Aorta (tissue), 5 donors: ENCODE data around the gene PRPF6. TPM values are rescaled to one million over a fixed set of nuclear protein-coding genes. Genes with fewer than 3 reads are reported as not detected.
"Not testable (repeated sequence)": the region's sequence is repeated elsewhere in the genome, so short reads cannot be mapped to it uniquely, and the experiment has no call there.

Experiments used
- ATAC-seq: fragments of 200-7000 bp; cut with Tn5 transposase; one replicate; pipeline ENCODE4 v1.9.1; 2022; ENCODE audit warnings: moderate library complexity; ENCODE audit not compliant: low FRiP score
- DNase-seq, 2 donors: peaks; one replicate each; pipeline ENCODE4 v3.0.0-alpha.2; 2020
- H3K27ac ChIP-seq, 2 donors: one replicate each; pipeline ENCODE4 v1.5.1; 2013; ENCODE audit warnings: low read length in 2 of 2, mild to moderate bottlenecking in 2 of 2, moderate library complexity in 2 of 2, control low read depth in 1 of 2, inconsistent platforms in 1 of 2, low read depth in 1 of 2
- H3K27me3 ChIP-seq, 2 donors: one replicate each; pipeline ENCODE4 v1.6.1; 2013; ENCODE audit warnings: control low read depth in 1 of 2, low read length in 1 of 2, mild to moderate bottlenecking in 1 of 2, moderate library complexity in 1 of 2; ENCODE audit not compliant: insufficient read depth in 2 of 2, control insufficient read depth in 1 of 2
- H3K36me3 ChIP-seq, 2 donors: one replicate each; pipeline ENCODE4 v1.6.1; 2013; ENCODE audit warnings: control low read depth in 1 of 2, low read length in 1 of 2, mild to moderate bottlenecking in 1 of 2; ENCODE audit not compliant: insufficient read depth in 2 of 2, control insufficient read depth in 1 of 2
- H3K4me1 ChIP-seq, 2 donors: one replicate each; pipeline ENCODE4 v1.6.1; 2013; ENCODE audit warnings: low read length in 2 of 2, control low read depth in 1 of 2, mild to moderate bottlenecking in 1 of 2, moderate library complexity in 1 of 2; ENCODE audit not compliant: insufficient read depth in 2 of 2, control insufficient read depth in 1 of 2
- H3K4me3 ChIP-seq, 2 donors: one replicate each; pipeline ENCODE4 v1.5.1; 2013; ENCODE audit warnings: low read length in 2 of 2, control low read depth in 1 of 2, mild to moderate bottlenecking in 1 of 2
- H3K9me3 ChIP-seq: one replicate; pipeline ENCODE4 v1.6.1; 2013; ENCODE audit warnings: mild to moderate bottlenecking, low read length; ENCODE audit not compliant: control insufficient read depth
- WGBS, 2 donors: extraction: QIAGEN DNeasy Blood & Tissue Kit; methylation state at CpG; one replicate each; pipeline ENCODE4 v1.1.7; 2013; 5-methylcytosine and 5-hydroxymethylcytosine counted together
- intact Hi-C, 2 donors: fragments of 100-400 bp; cut with DNase I; formaldehyde crosslinking; loops; one replicate each; pipeline versions ENCODE4 v1.14.2 to v1.15.0; 2022
- polyA plus RNA-seq, 2 donors: library from polyadenylated mRNA; stranded (reverse); fragments of 200-250 nt; gene quantifications; one replicate each; pipeline ENCODE4 v1.2.3, GENCODE V29; 2013
- total RNA-seq, 2 donors: library from RNA; stranded (reverse); fragmentation: NEBNext Ultra II Directional; extraction: Animal tissue kit (Norgen Biotek cat#: 25700); gene quantifications; one replicate each; pipeline ENCODE4 v1.2.1, GENCODE V29; 2021
- donor health status: healthy with polysubstance abuse.
- donor health status: Bipolar disorder and iron deficiency.
- donor health status: DM: no; HTN: no; CAD: no.
- donor health status: DM: no; HTN: no; CAD: no.
- donor health status: DM: yes; HTN: yes; CAD: no.

Gene PRPF6
- total and polyA plus RNA-seq, 4 donors = 20.9 to 59.1 (median 51.8) TPM

DNA sequence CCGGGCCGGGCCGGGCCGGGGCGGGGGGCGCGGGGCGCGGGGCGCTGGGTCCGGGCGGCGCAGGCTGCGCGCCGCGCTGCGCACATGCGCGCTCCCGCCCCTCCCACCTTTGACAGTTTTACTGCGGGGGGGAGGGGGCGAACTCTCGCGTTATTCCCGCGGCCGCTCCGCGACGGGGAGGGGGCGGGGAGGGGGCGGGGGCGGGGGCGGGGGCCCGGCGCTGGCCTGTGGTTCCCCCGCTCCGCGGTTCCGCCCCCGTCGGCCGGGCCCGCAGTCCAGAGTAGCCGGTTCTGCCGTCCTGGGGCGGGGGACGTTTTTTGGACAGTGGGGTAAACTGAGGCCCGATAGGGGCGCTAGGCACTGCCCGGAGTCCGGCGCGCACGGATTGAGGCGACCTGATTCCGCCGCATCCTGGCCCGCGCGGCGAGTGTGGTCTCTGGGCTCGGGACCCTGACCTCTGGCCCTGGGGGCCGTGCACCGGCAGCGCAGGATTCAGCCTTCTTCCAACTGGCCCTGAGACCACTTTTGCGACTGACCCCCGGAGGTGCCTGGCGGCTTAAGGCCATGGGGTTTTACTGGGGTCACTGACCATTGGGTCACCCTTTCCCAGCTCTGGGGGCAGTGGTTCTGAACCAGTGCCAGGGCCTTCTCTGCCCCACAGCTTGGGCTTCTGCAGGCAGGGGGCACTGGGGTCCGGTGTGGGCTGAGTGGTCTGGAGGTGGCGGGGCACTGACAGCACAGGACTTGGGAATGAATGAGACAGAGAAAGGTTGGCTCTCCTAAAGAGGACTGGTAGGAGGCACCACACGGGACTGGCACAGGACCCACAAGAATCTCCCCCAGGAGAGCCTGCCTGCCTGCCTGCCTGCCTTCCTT, 10.9 kb upstream of the PRPF6 start, which contains the start of gene ZNF512B:
Gene ZNF512B, minus strand, starts transcription at position 93 of the 876 bp plus-strand sequence. CDS start 1,980 bp downstream, outside the sequence.
- Histone ChIP-seq H3K4me1 (no peaks in the 10 kb centered on the region), H3K9me3 (no peaks in the 10 kb centered on the region), H3K27ac (no peak within 1 kb of the TSS), H3K27me3 (no peaks in the 10 kb centered on the region), H3K4me3 (peak within 1 kb of the TSS; percentile 80 to 86), H3K36me3 (no peaks in the 10 kb centered on the region)
- 2 to 5% methylated on average over 35 to 73 of the region's 73 CpGs for WGBS, 2 donors
- intact Hi-C loops = loop anchor here (5.0 kb wide), 2 partner anchors 183 to 193 kb away; no protein-coding TSS in a partner anchor
- ATAC-seq (peak; percentile 46), DNase-seq (peak; percentile 78 to 89)

DNA sequence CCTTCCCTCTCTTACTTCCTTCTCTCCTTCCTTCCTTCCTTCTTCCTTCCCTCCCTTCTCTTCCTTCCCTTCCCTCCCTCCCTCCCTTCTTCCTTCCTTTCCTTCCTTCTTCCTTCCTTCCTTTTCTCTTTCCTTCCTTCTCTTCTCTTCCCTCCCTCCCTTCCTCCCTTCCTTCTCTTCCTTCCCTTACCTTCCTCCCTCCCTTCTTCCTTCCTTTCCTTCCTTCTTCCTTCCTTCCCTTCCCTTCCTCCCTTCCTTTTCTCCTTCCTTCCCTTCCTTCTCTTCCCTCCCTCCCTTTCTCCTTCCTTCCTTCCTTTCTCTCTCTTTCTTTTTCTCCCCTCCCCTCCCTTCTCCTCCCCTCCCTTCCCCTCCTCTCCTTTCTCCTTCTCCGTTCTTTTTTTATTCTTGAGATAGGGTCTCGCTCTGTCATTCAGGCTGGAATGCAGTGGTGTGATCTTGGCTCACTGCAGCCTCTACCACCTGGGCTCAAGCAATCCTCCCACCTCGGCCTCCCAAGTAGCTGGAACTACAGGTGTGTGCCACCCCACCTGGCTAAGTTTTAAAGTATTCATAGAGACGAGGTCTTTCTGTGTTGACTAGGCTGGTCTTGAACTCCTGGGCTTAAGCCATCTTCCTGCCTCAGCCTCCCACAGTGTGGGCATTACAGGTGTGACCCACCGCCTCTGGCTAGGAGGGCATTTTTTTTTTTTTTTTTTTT, 10.1 kb upstream of the PRPF6 start:
- Histone ChIP-seq H3K27ac (no peak overlapping the region), H3K4me1 (no peaks in the 10 kb centered on the region), H3K27me3 (no peaks in the 10 kb centered on the region), H3K9me3 (no peaks in the 10 kb centered on the region), H3K4me3 (no peak overlapping the region), H3K36me3 (no peaks in the 10 kb centered on the region)
- DNase-seq = no peak
- 88 to 89% methylated on average over 5 of the region's 5 CpGs for WGBS, 2 donors
- ATAC-seq = no peak
- intact Hi-C loops = loop anchor here (5.0 kb wide), 2 partner anchors 184 to 194 kb away; no protein-coding TSS in a partner anchor

DNA sequence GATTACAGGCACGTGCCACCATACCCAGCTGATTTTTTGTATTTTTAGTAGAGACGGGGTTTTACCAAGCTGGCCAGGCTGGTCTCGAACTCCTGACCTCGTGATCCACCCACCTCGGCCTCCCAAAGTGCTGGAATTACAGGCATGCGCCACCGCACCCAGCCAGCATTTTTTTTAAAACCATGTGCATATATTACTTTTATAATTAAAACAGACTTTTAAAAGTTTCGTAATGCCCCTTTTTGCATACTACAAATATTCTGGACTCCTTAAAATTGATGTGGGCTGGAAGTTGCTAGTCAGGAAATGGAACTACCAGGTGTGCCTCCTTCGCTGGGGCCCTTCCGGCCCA, 9.0 kb upstream of the PRPF6 start:
- H3K4me1 ChIP-seq = not testable (repeated sequence)

DNA sequence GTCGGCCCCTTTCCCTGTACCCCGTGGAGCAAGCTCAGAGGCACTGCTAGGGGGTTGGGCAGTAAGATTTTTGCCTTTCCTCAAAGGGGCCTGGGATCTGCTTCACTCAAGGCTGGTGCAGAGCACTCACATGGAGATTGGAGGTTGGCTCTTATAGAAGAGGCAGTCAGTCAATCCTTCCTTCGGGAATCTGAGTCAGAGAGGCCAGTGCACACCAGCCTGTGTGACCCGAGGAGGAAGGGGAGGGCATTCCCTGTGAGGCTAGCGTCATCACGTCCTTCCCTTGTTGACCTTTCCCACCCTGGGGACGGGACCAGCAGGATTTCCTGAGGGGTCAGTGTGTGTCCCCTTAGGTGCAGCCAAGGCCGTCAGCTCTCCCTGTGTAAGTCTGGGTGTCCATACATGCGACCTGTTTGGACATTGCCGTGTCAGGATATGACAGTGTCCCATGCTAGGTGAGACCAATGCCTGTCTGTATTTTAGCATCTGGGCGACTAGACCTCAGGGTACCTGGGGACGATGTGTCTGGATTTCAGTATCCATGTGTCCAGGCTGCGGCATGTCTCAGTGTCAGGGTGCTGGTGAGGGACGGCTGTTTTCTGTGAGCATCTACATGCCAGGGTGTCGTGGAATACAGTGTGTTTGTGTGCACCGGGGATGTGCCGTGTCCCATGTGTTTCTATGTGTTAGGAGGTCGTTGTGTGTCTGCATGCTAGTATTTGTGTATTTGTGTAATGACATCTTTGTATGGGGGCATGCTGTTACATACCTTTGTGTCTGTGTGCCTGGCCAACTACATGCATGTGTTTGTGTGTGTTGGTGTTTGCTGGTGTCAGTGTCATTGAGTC, 8.4 kb upstream of the PRPF6 start:
- H3K9me3 ChIP-seq = no peaks in the 10 kb centered on the region
- no peaks in the 10 kb centered on the region for H3K4me1 ChIP-seq
- no peak for ATAC-seq
- no peaks in the 10 kb centered on the region for H3K27me3 ChIP-seq
- DNase-seq = peak in 1 of 2 donors; percentile 51
- intact Hi-C loops = loop anchor here (5.0 kb wide), 2 partner anchors 185 to 195 kb away; no protein-coding TSS in a partner anchor
- H3K36me3 ChIP-seq = no peaks in the 10 kb centered on the region
- H3K27ac ChIP-seq = no peak overlapping the region
- 76 to 79% methylated on average over 18 of the region's 18 CpGs for WGBS, 2 donors
- no peak overlapping the region for H3K4me3 ChIP-seq

More for the DNA sequence above, 9.0 kb upstream of the PRPF6 start:
- H3K27me3 ChIP-seq, H3K9me3 ChIP-seq, H3K36me3 ChIP-seq, ATAC-seq, H3K27ac ChIP-seq, H3K4me3 ChIP-seq, DNase-seq: not testable (repeated sequence)
- 86 to 90% methylated on average over 10 of the region's 10 CpGs for WGBS, 2 donors
- intact Hi-C loops = loop anchor here (5.0 kb wide), 2 partner anchors 185 to 195 kb away; no protein-coding TSS in a partner anchor

DNA sequence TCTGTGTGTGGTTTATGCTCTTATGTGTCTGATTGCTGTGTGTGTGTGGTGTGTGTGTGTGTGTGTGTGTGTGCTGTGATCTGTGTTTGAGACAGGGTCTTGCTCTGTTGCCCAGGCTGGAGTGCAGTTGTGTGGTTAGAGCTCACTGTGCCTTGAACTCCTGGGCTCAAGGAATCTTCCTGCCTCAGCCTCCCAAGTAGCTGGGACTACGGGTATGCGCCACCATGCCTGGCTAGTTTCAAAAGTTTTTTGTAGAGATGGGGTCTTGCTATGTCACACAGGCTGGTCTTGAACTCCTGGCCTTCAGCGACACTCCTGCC, 7.8 kb upstream of the PRPF6 start:
- Histone ChIP-seq H3K36me3 (no peaks in the 10 kb centered on the region), H3K9me3 (no peaks in the 10 kb centered on the region), H3K27ac (no peak overlapping the region), H3K4me1 (no peaks in the 10 kb centered on the region), H3K4me3 (no peak overlapping the region), H3K27me3 (no peaks in the 10 kb centered on the region)
- intact Hi-C loops = loop anchor here (5.0 kb wide), 2 partner anchors 186 to 196 kb away; no protein-coding TSS in a partner anchor
- no peak for DNase-seq
- WGBS, 2 donors = 93 to 97% methylated on average over 3 of the region's 3 CpGs
- no peak for ATAC-seq

DNA sequence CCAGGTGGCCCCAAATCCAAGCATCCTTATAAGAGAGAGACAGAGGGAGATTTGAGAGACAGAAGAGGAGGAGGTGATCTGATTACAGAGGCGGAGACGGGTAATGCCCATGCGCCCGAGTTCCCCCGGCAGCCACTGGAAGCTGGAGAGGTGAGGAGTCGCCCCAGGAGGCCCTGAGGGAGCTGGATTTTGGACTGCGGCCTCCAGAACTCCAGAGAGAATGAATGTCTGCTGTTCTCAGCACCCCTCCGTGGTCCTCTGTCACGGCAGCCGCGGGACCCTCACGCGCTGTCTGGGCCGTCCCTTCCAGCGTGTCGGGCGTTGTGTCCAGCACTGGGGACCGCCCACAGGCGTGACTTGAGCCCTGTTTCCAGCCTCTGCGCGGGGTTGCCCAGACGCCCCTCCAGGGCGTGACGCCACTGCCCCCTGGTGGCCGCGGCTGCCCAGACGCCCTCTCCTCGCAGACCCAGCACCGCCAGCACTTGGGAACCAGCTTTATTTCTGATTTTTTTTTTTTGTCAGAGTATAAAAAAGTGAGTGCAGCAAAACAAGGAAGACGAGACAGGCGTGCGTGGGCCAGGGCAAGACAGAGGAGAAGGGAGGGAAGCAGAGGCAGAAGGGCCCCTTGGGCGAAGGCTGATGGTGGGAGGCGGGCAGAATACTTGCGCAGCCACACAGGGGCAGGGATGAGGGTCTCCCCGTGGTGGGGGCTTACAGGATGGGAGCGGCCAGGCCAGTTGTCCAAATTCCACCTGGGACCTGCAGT, 7.1 kb upstream of the PRPF6 start:
- Histone ChIP-seq H3K27me3 (no peaks in the 10 kb centered on the region), H3K36me3 (no peaks in the 10 kb centered on the region), H3K4me3 (no peak overlapping the region), H3K9me3 (no peaks in the 10 kb centered on the region), H3K4me1 (no peaks in the 10 kb centered on the region), H3K27ac (no peak overlapping the region)
- intact Hi-C loops = loop anchor here (1.0 to 5.0 kb wide), 4 partner anchors 187 to 437 kb away; partner anchors contain the start of gene PTK6 (in 1 of the 2)
- ATAC-seq = peak; percentile 95
- peak; percentile 93 to 97 for DNase-seq
- 8 to 10% methylated on average over 37 of the region's 37 CpGs for WGBS, 2 donors

DNA sequence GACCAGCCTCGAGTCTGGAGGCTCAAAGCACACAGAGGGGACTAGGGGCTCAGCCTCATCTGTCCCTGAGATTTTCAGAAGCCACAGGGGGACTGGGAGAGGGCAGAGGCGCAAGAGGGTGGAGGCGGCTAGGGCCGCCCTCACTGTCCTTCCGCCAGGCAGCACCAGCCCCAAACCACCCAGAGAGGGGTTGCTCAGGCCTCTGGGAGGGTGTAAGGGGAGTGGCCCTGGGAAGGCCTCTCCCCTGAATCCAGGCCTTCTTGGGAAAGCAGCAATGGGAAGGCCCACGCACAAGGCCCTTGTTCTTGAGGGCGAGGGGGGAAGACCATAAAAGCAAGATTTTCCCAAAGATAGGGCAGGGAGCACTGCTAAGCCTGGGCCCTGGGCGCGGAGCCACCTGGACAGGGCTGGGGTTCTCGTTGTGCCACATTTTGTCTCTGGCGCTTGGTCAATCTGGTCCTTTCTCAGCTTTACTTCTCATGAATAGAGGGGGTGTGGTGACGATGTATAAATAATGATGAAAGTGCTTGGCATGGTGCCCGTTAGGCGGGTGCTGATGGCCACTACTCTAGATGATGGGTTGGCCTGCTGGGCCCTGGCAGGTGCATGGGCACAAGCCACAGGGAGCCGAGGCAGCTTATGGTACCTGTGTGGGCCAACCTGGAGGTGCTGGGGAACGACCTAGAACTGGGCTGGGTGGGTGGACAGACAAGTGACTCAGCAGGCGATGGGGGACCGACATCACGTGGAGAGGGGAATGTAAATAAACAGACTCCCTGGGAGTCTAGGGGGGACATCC, 6.3 kb upstream of the PRPF6 start:
- ATAC-seq = no peak
- WGBS, 2 donors = 59 to 60% methylated on average over 19 of the region's 19 CpGs
- intact Hi-C loops = loop anchor here (1.0 to 5.0 kb wide), 4 partner anchors 187 to 438 kb away; partner anchors contain the start of gene PTK6 (in 1 of the 2)
- no peaks in the 10 kb centered on the region for H3K27me3 ChIP-seq
- peak in 1 of 2 donors; percentile 50 for DNase-seq
- H3K4me3 ChIP-seq = no peak overlapping the region
- no peaks in the 10 kb centered on the region for H3K36me3 ChIP-seq
- no peaks in the 10 kb centered on the region for H3K4me1 ChIP-seq
- no peaks in the 10 kb centered on the region for H3K9me3 ChIP-seq
- no peak overlapping the region for H3K27ac ChIP-seq
